Breast epithelium (tissue), 4 donors: Measurements from ENCODE around the gene F3. TPM values are rescaled to one million over a fixed set of nuclear protein-coding genes. Genes with fewer than 3 reads are reported as not detected.

ENCODE experiments used
- DNase-seq, 2 donors: peaks; one replicate each; pipeline ENCODE4 v3.0.0-alpha.2; 2019; ENCODE audit warnings: low spot score in 2 of 2
- H3K27ac ChIP-seq, 2 donors: fragments of 200-600 bp; sonication (generic) in 1 of 2; one replicate each; pipeline ENCODE4 v1.5.1; 2016 to 2019; ENCODE audit warnings: mild to moderate bottlenecking in 1 of 2
- H3K27me3 ChIP-seq, 2 donors: fragments of 200-600 bp; sonication (generic) in 1 of 2; one replicate each; pipeline versions ENCODE4 v1.5.1 to v1.6.0; 2017 to 2019; ENCODE audit warnings: control low read depth in 1 of 2, mild to moderate bottlenecking in 1 of 2
- H3K36me3 ChIP-seq: fragments of 200-600 bp; one replicate; pipeline ENCODE4 v1.5.1; 2019
- H3K4me1 ChIP-seq, 2 donors: fragments of 200-600 bp; sonication (generic); one replicate each; pipeline ENCODE4 v1.5.1; 2016 to 2019; ENCODE audit warnings: control low read depth in 1 of 2
- H3K4me3 ChIP-seq, 3 donors: fragments of 200-600 bp; sonication (generic); 1 replicate in 2 of 3; 2 replicates in 1 of 3; pipeline ENCODE4 v1.5.1; 2016 to 2019; ENCODE audit warnings: mild to moderate bottlenecking in 3 of 3, moderate library complexity in 2 of 3
- H3K9me3 ChIP-seq, 2 donors: fragments of 200-600 bp; sonication (generic) in 1 of 2; one replicate each; pipeline ENCODE4 v1.5.1; 2016 to 2019; ENCODE audit warnings: control low read depth in 1 of 2
- CTCF ChIP-seq, 3 donors: fragments of 450-650 bp; IDR thresholded peaks; one replicate each; pipeline ENCODE4 v1.5.1; 2016 to 2017; ENCODE audit warnings: antibody characterized with exemption in 3 of 3, mild to moderate bottlenecking in 3 of 3, moderate library complexity in 3 of 3
- POLR2A ChIP-seq: fragments of 450-650 bp; IDR thresholded peaks from one replicate; pipeline ENCODE4 v1.6.1; 2016; ENCODE audit warnings: antibody characterized with exemption, mild to moderate bottlenecking, moderate library complexity
- POLR2AphosphoS5 ChIP-seq, 3 donors: sonication (generic); formaldehyde crosslinking; IDR thresholded peaks; one replicate each; pipeline ENCODE4 v1.6.1; 2017; ENCODE audit warnings: antibody characterized with exemption in 3 of 3
- intact Hi-C: fragments of 100-400 bp; cut with DNase I; formaldehyde crosslinking; loops from one replicate; pipeline ENCODE4 v1.15.1; 2023; ENCODE audit warnings: low total_unique reads
- total RNA-seq, 3 donors: library from RNA; depleted of rRNA; stranded (reverse); fragments of >200 nt; gene quantifications; one replicate each; pipeline ENCODE4 v1.1.0, GENCODE V29; 2016

Gene F3
- total RNA-seq, 3 donors from 2014 or later = 61.9 to 115 (median 108) TPM

GRCh38 chr1:94501426-94501825 is 40.1 kb downstream of the F3 start:
- intact Hi-C loops = no loop called here
- TF ChIP-seq POLR2A = no peak
- no peak for TF ChIP-seq POLR2AphosphoS5 (IDR thresholded peaks at IDR 0.05)
- TF ChIP-seq CTCF (IDR thresholded peaks at IDR 0.05) = no peak
- Histone ChIP-seq H3K4me1 (no peaks in the 10 kb centered on the region), H3K27me3 (no peaks in the 10 kb centered on the region), H3K4me3 (no peak overlapping the region), H3K27ac (no peak overlapping the region), H3K9me3 (no peaks in the 10 kb centered on the region), H3K36me3 (peaks cover 3% of the 10 kb centered on the region)
- DNase-seq = no peak

GRCh38 chr1:94496076-94496755 is 45.3 kb downstream of the F3 start:
- Histone ChIP-seq H3K4me1 (no peaks in the 10 kb centered on the region), H3K36me3 (peaks cover 3% of the 10 kb centered on the region), H3K27ac (no peak overlapping the region), H3K9me3 (no peaks in the 10 kb centered on the region), H3K27me3 (no peaks in the 10 kb centered on the region), H3K4me3 (no peak overlapping the region)
- DNase-seq = no peak
- intact Hi-C loops = no loop called here
- no peak for TF ChIP-seq POLR2A
- no peak for TF ChIP-seq CTCF (IDR thresholded peaks at IDR 0.05)
- no peak for TF ChIP-seq POLR2AphosphoS5 (IDR thresholded peaks at IDR 0.05)

- TF ChIP-seq CTCF (IDR thresholded peaks at IDR 0.05) (no peak), POLR2AphosphoS5 (IDR thresholded peaks at IDR 0.05) (no peak), POLR2A (no peak)
- intact Hi-C loops = no loop called here
- Histone ChIP-seq H3K27ac (no peak overlapping the region), H3K36me3 (no peaks in the 10 kb centered on the region), H3K9me3 (no peaks in the 10 kb centered on the region), H3K4me3 (no peak overlapping the region), H3K27me3 (no peaks in the 10 kb centered on the region), H3K4me1 (no peaks in the 10 kb centered on the region)
- DNase-seq = no peak
These were observed 51.0 kb downstream of the F3 start for GRCh38 chr1:94490556-94490955.

GRCh38 chr1:94486990-94487389 is 54.6 kb downstream of the F3 start:
- H3K9me3 ChIP-seq = no peaks in the 10 kb centered on the region
- TF ChIP-seq POLR2A (no peak), CTCF (IDR thresholded peaks at IDR 0.05) (no peak), POLR2AphosphoS5 (IDR thresholded peaks at IDR 0.05) (no peak)
- no peak overlapping the region for H3K4me3 ChIP-seq
- H3K36me3 ChIP-seq = no peaks in the 10 kb centered on the region
- no peaks in the 10 kb centered on the region for H3K4me1 ChIP-seq
- intact Hi-C loops = no loop called here
- H3K27ac ChIP-seq = no peak overlapping the region
- DNase-seq = no peak
- no peaks in the 10 kb centered on the region for H3K27me3 ChIP-seq

GRCh38 chr1:94481473-94481933 is 60.1 kb downstream of the F3 start:
- intact Hi-C loops = no loop called here
- peak; percentile 17 to 77 (median 70) for TF ChIP-seq CTCF (IDR thresholded peaks at IDR 0.05)
- TF ChIP-seq POLR2A = no peak
- H3K4me1 ChIP-seq = no peaks in the 10 kb centered on the region
- no peaks in the 10 kb centered on the region for H3K27me3 ChIP-seq
- peak in 1 of 2 donors; percentile 31 for DNase-seq
- no peaks in the 10 kb centered on the region for H3K36me3 ChIP-seq
- no peak overlapping the region for H3K27ac ChIP-seq
- H3K9me3 ChIP-seq = no peaks in the 10 kb centered on the region
- no peak overlapping the region for H3K4me3 ChIP-seq
